HG02588 (cell line): ENCODE results near the gene ZC3H6.
"Not testable (repeated sequence)": the region's sequence is repeated elsewhere in the genome, so short reads cannot be mapped to it uniquely, and the experiment has no call there.

ENCODE experiments used
- ATAC-seq: cut with Tn5 transposase; IDR thresholded peaks from one replicate; pipeline ENCODE4 v1.9.1; 2021; ENCODE audit warnings: mild to moderate bottlenecking, moderate library complexity; ENCODE audit not compliant: unreplicated experiment

The ZC3H6 gene

GRCh38 chr2:112321375-112322320 lies 46.3 kb downstream of the ZC3H6 start:
- ATAC-seq, result no peak

GRCh38 chr2:112322919-112323318 lies 47.5 kb downstream of the ZC3H6 start:
- no peak for ATAC-seq

GRCh38 chr2:112332123-112332696 lies 56.8 kb downstream of the ZC3H6 start:
- ATAC-seq, result no peak

GRCh38 chr2:112335600-112335999 lies 60.2 kb downstream of the ZC3H6 start:
- ATAC-seq, result no peak

- no peak for ATAC-seq
Measured at GRCh38 chr2:112339986-112340385, 64.6 kb downstream of the ZC3H6 start.

- no peak for ATAC-seq
Measured at GRCh38 chr2:112340475-112341267, 65.3 kb downstream of the ZC3H6 start.

- no peak for ATAC-seq
Measured at GRCh38 chr2:112342067-112342550, 66.7 kb downstream of the ZC3H6 start.

- no peak for ATAC-seq
Measured at GRCh38 chr2:112343827-112344585, 68.6 kb downstream of the ZC3H6 start.

- ATAC-seq, result no peak
Measured at GRCh38 chr2:112345030-112346027, 69.9 kb downstream of the ZC3H6 start.

GRCh38 chr2:112352292-112352691 lies 76.9 kb downstream of the ZC3H6 start:
- not testable (repeated sequence) for ATAC-seq

GRCh38 chr2:112352809-112353603 lies 77.6 kb downstream of the ZC3H6 start:
- ATAC-seq, result not testable (repeated sequence)

GRCh38 chr2:112354335-112354734 lies 78.9 kb downstream of the ZC3H6 start:
- not testable (repeated sequence) for ATAC-seq

- not testable (repeated sequence) for ATAC-seq
Measured at GRCh38 chr2:112360055-112360454, 84.7 kb downstream of the ZC3H6 start.
